Measurements from ENCODE around the gene DGUOK.

Gene DGUOK

GRCh38 chr2:73891276-73891901 lies 35.3 kb upstream of the DGUOK start:
- TF ChIP-seq, protein P1, sequence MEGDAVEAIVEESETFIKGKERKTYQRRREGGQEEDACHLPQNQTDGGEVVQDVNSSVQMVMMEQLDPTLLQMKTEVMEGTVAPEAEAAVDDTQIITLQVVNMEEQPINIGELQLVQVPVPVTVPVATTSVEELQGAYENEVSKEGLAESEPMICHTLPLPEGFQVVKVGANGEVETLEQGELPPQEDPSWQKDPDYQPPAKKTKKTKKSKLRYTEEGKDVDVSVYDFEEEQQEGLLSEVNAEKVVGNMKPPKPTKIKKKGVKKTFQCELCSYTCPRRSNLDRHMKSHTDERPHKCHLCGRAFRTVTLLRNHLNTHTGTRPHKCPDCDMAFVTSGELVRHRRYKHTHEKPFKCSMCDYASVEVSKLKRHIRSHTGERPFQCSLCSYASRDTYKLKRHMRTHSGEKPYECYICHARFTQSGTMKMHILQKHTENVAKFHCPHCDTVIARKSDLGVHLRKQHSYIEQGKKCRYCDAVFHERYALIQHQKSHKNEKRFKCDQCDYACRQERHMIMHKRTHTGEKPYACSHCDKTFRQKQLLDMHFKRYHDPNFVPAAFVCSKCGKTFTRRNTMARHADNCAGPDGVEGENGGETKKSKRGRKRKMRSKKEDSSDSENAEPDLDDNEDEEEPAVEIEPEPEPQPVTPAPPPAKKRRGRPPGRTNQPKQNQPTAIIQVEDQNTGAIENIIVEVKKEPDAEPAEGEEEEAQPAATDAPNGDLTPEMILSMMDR (IDR thresholded peaks at IDR 0.05), result no peak

- TF ChIP-seq, protein P1 (IDR thresholded peaks at IDR 0.05), result no peak
Measured at GRCh38 chr2:73892631-73893329, 33.9 kb upstream of the DGUOK start, which contains the start of gene ACTG2. TSS of gene ACTG2 (plus strand) at chr2:73893008. CDS start at chr2:73901312, 8,304 bp downstream.

DNA sequence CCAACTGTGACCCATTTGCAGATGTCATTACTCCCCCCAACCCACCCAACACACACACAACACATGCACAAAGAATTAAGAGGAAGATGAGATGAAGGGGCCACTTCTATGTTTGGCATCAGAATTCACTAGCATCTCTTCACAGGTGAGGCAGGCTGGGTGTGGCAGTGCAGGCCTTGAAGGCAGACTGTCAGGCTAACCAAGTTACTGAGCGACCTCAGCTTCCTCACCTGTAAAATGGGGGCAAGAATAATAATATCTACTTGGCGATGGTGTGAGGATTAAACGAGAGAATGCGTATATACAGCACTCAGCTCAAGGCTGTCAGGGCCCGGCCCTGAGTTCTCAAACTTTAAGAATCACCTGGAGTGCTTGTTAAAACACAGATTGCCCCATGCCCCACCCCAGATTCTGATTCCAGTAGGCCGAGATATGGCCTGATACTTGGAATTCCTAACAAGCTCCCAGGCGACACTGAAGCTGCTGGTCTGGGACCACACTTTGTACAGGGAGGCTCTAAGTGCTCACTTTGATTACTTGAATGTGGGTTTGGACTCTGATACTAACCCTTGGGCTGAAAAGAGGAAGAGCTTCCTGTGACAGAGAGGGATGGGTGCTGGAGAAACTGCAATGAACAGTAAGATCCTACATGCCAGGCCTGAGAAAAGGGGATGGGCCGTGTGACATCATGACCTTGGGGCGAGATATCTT lies 32.8 kb upstream of the DGUOK start:
- TF ChIP-seq, protein P1 (IDR thresholded peaks at IDR 0.05), result no peak

DNA sequence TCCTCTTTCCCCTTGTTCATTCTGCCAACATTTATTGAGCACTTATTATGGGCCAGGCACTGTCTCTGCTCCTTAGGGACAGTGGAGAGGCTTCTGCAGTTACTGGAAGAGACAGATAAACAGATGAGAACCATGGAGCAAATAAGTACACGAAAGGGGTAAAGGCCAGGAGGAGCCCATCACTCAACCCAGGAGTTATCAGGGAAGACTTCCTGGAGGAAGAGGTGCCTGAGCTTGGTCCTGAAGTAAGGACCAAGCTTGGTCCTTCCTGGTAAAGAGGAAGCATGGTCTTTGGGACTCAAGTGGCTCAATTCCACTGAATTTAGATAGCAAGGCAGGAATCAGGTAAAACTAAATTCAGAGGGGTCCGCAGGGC lies 32.2 kb upstream of the DGUOK start:
- TF ChIP-seq, protein P1 (IDR thresholded peaks at IDR 0.05), result no peak

GRCh38 chr2:73894877-73895276 lies 31.8 kb upstream of the DGUOK start:
- TF ChIP-seq, protein P1 (IDR thresholded peaks at IDR 0.05), result no peak

GRCh38 chr2:73895473-73895872 lies 31.2 kb upstream of the DGUOK start:
- TF ChIP-seq, protein P1 (IDR thresholded peaks at IDR 0.05), result no peak

DNA sequence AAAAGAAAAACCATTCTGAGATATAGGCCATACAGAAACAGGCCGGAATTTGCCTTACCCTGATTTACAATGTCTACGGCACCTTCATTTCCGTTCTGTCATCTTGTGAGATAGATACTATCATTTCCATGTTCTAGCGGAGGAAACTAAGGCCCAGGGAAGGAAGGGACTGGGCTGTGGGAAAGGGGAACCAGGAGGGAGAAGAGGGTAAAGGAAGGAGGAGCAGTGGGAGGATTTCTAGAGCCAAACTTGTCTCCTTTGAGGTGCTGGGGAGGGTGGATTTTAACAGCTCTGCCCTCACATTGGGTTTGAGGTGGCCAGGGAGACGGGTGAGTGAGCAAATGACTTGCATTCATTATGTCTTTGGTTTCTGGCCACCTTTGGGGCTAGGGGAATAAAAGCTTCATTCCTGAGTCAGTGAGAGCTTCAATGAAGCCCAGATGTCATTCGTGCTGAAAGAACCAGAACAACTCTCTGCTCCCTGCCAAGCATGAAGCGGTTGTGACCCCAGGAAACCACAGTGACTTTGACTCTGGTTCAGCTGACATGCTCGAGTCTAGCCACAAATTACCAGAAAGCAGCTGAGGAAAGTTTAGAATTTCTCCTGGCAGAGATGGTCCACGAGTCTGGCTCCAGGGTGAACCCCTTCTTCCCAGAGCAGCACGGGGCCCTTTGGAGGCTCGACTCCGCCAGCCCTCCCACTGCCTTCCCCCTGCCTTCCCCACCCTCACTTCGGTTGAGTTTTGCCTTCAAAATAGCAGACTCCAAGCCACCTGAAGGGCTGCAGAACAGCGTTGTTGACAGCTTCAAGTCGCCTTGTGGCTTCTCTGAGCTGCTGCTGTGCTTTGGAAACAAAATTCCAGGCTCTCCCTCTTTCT lies 30.1 kb upstream of the DGUOK start:
- TF ChIP-seq, protein P1 (IDR thresholded peaks at IDR 0.05), result no peak
